Fibroblast of skin of back (primary cell): Measurements from ENCODE around the gene ARL4D.

Source experiments
- DNase-seq: peaks from one replicate; pipeline ENCODE4 v3.0.0-alpha.2; 2013

The ARL4D gene

DNA sequence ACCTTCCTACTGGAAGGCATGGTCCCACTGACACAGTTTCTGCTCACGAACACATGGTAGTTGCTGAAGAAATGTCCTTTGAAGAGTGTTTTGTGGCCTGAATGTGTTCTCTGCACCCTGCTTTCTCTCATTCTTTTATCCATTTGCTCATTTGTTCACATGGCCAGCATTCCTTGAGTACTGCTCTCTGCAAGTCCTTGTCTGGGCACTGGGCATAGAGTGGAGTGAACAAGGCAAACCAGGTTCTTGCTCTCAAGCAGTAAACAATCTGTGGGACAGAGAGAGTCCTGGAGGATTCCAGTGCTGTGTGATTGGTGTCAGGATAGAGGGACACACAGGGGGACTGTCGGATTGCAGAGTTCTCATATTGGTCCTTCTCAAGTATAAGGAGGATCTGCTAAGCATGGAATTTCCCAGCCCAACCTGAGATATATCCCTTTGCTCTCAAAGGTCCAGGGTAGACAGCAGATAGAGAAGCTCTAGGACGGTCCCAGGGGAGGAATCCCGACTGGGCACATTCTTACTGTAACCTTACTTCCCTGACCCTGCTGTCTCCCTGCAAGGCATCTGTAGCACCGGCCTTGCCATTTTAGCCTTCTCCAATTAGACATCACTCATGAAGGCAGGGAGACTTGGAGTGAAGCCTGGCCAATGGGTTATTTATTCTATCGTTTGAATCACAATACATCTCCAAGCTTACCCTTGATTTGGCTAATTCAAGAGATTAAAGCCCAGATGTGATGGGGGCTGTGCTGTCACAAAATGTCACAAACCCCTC is 32.3 kb downstream of the ARL4D start:
- no peak for DNase-seq

DNA sequence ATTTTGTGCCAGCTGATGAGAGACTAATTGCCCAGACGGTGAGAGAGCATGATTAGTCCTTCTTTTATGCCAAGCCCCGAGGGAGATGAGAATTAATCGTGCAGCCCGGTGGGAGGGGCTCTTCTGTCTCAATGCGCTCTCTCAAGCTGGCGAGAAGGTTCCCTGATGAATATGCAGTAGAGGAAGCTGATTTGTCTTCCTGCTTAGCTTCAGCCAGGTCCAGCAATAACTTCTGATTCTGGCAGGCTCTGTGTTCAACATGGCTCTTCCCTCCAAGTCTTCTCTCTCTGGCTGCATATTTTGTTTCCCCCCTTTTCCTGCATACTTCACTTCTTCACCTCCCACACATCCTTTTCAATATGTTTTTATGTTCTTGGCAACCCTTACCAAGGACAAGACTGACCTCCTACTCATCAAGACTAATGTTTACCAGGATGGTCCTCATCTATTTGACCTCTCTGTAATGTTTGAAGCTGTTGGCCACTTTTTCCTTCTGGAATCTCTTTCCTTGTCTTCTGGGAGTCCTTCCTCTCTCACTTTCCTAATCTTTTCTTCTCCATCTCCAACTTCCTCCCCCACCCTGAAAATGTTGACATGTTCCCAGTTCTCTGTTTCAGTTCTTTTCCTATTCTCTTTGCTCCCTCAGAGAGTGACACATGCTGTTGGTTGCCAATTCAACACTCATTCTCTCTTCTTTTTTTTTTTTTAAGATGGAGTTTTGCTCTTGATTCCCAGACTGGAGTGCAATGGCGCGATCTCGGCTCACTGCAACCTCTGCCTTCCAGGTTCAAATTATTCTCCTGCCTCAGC is 33.1 kb downstream of the ARL4D start:
- no peak for DNase-seq

DNA sequence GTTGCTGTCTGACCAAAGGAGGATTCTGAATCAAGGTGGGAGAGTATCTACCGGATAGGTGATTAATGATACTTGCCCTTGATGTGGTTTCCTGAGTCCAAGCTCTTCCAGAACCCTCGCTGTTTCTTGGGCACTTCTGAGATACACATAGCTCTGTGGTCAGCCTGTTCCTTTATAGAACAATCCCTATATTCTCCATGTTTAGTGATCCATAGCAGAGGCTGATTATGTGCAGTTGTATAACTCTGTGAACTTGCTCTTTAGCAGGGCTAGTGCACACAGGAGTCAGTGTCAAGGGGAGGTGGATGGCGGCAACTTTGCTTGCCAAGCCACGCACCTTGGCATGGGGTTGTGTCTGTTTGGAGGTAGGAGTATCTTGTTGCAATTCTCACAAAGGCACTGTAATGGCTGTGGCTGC is 36.1 kb downstream of the ARL4D start:
- DNase-seq = no peak

DNA sequence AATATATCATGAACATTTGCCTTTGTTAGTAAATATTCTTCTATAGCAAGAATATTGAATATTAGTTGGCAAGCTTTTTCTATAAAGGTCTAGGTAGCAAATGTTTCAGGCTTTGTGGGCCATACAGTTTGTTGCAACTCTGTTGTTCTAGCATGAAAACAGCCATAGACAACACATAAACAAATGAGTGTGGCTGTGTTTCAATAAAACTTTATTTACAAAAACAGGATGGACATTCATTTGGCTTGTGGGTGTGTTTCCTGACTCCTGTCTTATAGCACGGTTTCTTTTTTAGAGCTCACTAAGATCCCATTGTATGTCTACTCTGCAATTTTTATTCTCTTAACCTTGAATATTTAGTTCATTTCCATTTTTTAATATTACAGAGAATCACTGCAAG is 39.0 kb downstream of the ARL4D start:
- no peak for DNase-seq

DNA sequence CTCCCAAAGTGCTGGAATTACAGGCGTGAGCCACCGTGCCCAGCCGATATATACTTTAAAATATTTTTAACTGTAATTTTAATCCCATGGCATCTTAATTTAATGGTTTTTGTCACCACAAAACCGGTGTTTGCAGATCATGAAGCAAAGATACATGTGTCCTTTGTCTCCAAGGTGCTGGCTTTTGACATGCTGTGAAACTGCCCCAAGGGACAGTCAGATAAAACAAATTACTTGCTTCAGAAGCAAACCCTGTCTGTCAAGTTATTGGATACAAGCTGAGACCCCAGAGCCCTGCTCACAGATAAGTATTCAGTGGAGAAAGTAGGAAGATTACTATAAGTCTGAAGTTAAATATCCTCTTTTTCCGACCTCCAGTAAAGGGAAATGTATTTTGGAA is 39.8 kb downstream of the ARL4D start:
- no peak for DNase-seq

DNA sequence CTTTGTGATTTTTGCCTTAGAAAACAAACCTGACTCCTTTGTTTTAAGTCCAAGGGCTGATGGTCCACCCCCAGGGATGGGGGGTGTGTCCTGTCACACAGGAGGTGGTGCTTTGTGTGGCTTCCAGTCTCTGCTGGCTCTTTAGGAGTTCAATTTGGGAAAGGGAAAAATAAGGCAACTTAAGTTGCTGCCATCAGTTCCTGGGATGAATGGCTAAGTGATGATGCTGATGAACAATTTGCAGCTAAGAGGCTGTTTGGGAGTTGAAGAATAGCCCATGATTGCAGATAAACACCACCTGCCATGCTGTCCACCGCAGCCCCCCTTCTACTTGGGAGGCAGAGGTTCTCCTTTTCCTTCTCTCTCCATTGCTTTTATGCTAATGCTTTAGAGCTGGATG is 40.2 kb downstream of the ARL4D start:
- no peak for DNase-seq

DNA sequence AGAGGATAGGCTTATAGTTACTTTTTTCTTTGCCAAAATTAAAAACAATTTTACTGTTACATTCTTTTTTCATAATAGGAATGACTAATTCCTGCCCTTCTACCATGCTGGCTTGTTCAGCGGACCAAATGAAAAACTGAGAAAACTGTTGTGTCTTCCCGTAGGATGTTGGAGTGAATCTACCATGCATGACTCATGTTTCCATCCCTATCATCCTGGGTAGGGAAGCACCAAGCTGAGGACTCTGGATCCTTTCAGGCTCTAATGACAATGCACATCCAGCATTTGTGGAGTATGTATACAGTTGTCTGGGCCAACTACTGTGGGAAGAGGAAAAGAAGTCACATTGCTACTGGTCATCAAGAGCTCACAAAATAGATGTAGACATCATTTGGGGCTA is 43.9 kb downstream of the ARL4D start:
- peak; percentile 60 for DNase-seq

DNA sequence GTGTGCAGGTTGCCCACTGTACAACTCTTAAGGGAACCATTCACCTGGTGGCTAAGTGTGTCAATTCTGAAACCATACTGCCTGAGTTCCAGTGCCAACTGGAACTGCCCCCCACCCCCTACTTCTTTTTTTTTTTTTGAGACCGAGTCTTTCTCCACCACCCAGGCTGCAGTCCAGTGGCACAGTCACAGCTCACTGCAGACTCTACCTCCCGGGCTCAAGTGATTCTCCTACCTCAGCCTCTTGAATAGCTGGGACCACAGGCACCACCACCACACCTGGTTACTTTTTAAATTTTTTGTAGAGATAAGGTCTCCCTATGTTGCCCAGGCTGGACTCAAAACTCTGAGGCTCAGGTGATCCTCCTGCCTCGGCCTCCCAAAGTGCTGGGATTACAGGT is 44.6 kb downstream of the ARL4D start:
- DNase-seq = no peak

DNA sequence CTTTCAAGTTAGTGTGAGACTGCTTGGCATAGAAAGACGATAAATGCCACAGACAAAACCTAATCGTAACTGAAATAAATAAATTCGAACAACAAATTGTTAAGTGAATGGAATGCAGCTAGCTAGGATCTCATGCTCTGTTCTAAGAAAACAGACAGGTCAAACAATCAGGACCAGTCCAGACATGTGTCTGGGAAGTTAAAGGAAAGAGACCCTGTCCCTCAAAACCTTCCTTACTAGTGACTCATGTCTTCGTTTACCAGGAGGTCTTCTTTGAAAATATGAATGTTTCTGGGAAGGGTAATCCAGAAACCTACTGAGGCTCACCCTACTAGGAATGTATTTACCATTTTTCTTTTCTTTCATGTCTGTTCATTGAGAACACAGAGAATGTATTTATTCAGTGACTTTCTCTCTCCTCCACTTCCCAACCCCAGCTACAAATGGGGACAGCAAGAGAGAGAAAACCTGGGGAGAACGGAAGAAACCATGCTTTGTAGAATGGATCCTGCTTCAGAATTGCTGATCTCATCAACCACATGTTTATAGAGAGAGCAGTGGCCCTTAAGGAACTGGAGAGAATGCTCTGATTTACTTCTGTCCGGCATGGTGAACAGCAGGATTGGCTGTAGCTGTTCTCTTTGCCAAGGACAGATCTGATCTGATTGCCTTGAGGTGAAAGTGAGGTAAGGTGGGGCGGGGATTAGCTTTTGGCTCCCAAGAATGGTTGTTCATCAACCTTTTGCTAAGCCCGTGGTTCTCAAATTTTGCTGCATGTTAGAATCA is 45.6 kb downstream of the ARL4D start:
- no peak for DNase-seq

DNA sequence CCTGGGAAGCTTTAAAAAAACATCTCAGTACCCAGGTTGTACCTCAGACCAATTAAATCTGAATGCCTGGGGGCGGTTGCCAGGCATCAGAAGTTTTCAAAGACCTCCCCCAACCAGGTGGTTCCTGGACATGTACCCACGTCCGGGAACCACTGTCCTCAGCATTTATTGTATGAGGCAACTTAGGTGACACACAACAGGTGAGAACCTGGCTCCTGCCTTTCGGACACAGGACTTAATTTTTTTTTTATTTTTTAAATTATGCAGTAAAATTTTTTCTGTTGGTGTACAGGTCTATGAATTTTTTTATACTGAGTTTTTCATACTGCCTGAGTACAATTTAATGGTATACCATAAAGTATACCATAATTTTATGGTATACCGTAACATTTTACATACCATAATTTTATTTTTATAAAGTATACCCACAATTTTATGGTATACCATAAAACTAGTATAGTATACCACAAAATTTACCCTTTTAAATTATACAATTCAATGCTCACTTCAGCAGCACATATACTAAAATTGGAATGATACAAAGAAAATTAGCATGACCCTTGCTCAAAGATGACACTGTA is 46.3 kb downstream of the ARL4D start:
- no peak for DNase-seq

DNA sequence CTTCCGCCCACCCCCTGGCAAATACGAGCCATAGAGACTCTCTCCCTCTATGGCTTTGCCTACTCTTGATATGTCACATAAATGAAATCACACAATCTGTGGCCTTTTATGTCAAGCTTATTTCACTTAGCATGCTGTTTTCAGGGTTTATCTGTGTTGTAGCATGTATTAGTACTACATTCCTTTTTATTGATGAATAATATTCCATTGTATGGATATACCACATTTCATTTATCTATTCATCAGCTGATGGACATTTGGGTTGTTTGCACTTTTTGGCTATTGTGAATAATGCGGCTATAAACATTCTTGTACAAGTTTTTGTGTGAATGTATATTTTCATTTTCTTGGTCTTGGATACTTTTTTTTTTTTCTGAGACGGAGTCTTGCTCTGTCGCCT is 48.0 kb downstream of the ARL4D start:
- no peak for DNase-seq

DNA sequence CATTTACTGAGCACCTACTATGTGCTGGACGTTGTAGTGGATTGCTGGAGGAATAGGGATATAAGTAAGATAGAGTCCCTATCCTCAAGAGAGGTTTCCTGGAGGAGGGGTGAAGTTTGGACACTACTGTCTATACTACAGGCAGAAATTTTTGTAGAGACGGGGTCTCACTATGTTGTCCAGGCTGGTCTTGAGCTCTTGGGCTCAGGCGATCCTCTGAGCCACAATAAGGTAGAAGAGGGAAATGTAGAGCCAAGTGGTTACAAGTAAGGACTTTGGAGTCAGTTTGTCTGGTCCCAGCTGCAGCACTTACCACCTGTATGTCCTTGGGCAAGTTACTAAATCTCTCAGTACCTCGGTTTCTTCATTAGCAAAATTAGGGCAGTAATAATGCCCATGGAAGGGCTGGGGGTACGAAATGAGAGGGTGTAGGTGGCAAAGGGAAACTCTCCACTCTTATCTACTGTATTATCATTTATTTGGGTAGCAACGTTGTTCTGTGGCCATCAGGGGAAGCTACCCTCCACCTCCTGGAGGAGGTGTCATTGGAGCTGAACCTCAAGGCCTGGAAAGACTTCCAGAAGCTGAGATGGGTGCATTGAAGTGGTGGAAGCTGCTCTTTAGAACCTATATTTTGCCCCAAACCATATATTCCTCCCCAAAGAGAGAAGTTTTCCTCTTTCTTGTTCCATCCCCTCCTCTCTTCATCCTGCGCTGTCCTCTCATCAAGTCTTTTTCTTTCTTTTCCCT is 50.1 kb downstream of the ARL4D start:
- DNase-seq = no peak

DNA sequence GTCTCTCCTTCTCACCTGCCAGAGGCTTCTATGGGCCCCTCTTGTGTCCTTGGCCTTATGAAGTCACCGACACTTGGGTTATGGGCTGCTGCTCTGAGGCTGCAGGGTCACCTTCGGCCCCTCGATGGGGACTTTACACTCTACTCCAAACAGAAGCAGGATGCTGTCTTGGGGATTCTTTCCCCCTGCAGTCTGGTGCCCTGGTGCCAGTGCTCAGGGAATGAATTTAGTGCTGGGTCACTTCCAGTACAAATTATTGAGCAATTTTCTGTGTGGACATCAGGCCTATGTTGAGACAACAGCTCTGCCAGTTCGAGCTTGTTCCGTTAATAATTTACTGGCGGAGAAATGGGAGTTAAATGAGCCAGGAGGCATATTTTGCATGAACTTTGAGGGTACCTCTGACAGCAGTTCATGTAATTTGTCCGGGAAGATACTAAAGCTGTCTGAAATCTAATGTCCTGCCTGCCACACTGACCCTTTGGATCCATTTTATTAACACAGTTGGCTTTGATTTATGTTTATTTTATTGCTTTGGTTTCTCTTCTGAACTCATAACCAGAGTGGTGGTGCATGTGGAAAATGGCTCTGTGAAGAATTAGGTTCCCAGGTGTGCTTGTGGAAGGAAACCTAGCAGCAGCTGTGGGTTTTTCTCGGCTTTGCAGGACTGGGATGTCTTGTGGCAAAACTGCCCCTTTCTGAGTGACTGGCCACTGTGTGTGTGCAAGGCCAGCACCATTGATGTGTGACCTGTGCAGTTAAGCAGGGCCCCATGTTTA is 50.9 kb downstream of the ARL4D start:
- no peak for DNase-seq
